Adrenal gland (tissue), 5 donors: ENCODE data around the gene PCDHA10.
A peak's percentile ranks its signal among the peaks of the same experiment; 100 is the strongest.

ENCODE experiments used
- POLR2A ChIP-seq, 2 donors: fragments of 450-650 bp; IDR thresholded peaks; one replicate each; pipeline ENCODE4 v1.6.1; 2017; ENCODE audit warnings: antibody characterized with exemption in 2 of 2, mild to moderate bottlenecking in 2 of 2, moderate library complexity in 1 of 2
- TF ChIP-seq, protein P1 (sequence below), 6 experiments: fragments of 450-650 bp in 4 of 6; fragments of 200-600 bp in 2 of 6; sonication (generic) in 1 of 6; IDR thresholded peaks; 1 replicate in 5 of 6; 2 replicates in 1 of 6; pipeline versions ENCODE4 v1.5.1 to v1.8.0; 2016 to 2021; ENCODE audit warnings: antibody characterized with exemption in 6 of 6, mild to moderate bottlenecking in 2 of 6, moderate library complexity in 1 of 6
- donor health status: DM: no; HTN: no; CAD: no.

DNA sequence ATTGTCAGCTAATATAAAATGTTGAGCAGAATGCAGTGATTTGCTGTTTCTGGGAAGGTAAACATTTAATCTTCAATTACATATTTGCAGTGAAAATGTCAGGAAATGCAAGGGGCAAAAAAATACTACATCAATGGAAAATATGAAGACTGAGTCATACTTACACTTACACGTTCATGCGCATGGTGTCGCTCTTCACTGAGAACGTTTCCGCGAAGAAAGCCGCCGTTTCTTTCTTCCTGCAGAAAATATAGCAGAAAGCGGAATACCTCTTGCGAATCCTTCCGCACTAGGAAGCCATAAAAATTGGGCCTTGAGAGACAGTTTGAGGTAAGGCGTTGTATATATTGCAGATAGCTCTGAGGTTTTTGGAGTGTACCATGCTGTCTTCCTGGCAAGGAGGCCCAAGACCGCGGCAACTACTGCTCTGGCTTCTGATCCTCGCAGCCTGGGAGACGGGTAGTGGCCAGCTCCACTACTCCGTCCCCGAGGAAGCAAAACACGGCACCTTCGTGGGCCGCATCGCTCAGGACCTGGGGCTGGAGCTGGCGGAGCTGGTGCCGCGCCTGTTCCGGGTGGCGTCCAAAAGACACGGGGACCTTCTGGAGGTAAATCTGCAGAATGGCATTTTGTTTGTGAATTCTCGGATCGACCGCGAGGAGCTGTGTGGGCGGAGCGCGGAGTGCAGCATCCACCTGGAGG is 26.3 kb downstream of the PCDHA10 start, which contains the start of gene PCDHA13:
- TF ChIP-seq, protein P1, sequence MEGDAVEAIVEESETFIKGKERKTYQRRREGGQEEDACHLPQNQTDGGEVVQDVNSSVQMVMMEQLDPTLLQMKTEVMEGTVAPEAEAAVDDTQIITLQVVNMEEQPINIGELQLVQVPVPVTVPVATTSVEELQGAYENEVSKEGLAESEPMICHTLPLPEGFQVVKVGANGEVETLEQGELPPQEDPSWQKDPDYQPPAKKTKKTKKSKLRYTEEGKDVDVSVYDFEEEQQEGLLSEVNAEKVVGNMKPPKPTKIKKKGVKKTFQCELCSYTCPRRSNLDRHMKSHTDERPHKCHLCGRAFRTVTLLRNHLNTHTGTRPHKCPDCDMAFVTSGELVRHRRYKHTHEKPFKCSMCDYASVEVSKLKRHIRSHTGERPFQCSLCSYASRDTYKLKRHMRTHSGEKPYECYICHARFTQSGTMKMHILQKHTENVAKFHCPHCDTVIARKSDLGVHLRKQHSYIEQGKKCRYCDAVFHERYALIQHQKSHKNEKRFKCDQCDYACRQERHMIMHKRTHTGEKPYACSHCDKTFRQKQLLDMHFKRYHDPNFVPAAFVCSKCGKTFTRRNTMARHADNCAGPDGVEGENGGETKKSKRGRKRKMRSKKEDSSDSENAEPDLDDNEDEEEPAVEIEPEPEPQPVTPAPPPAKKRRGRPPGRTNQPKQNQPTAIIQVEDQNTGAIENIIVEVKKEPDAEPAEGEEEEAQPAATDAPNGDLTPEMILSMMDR (IDR thresholded peaks at IDR 0.05), result peak in 4 of 6 experiments; percentile 13 to 41 (median 30)
- no peak for TF ChIP-seq POLR2A (IDR thresholded peaks at IDR 0.05)
